Central memory CD8-positive, alpha-beta T cell (primary cell): ENCODE results near the gene CPA4.

Experiments used
- ATAC-seq: fragments of 150-1000 bp; cut with Tn5 transposase; replicated peaks from 2 replicates; pipeline ENCODE4 v1.10.0; 2022; ENCODE audit warnings: mild to moderate bottlenecking, moderate FRiP score, moderate number of reproducible peaks; ENCODE audit not compliant: poor library complexity, severe bottlenecking; ENCODE audit errors: extremely low read depth
- DNase-seq, 2 donors: peaks; one replicate each; pipeline ENCODE4 v3.0.0; 2021; ENCODE audit warnings: low spot score in 2 of 2
- H3K27ac Mint-ChIP-seq: one replicate; pipeline ENCODE4 v1.8.0; 2022; ENCODE audit warnings: low read depth, mild to moderate bottlenecking, moderate library complexity, mixed read lengths
- H3K27me3 Mint-ChIP-seq: one replicate; pipeline ENCODE4 v1.8.0; 2022; ENCODE audit warnings: mixed read lengths
- H3K36me3 Mint-ChIP-seq: one replicate; pipeline ENCODE4 v1.8.0; 2022; ENCODE audit warnings: mild to moderate bottlenecking, moderate library complexity, mixed read lengths; ENCODE audit not compliant: insufficient read depth
- H3K4me1 Mint-ChIP-seq: one replicate; pipeline ENCODE4 v1.8.0; 2022; ENCODE audit warnings: mixed read lengths
- H3K4me3 Mint-ChIP-seq: one replicate; pipeline ENCODE4 v1.8.0; 2022; ENCODE audit warnings: mild to moderate bottlenecking, moderate library complexity, mixed read lengths
- H3K9me3 Mint-ChIP-seq: one replicate; pipeline ENCODE4 v1.8.0; 2022; ENCODE audit warnings: mixed read lengths

The CPA4 gene

GRCh38 chr7:130268463-130269317 lies 24.3 kb upstream of the CPA4 start:
- Mint-ChIP-seq H3K4me3 (no peak overlapping the region), H3K27me3 (peaks cover 49% of the 10 kb centered on the region), H3K36me3 (no peaks in the 10 kb centered on the region), H3K9me3 (no peaks in the 10 kb centered on the region), H3K27ac (no peak overlapping the region), H3K4me1 (peaks cover 5% of the 10 kb centered on the region)
- DNase-seq (no peak), ATAC-seq (no peak)

GRCh38 chr7:130269318-130269694 lies 23.7 kb upstream of the CPA4 start:
- Mint-ChIP-seq H3K27ac (no peak overlapping the region), H3K9me3 (no peaks in the 10 kb centered on the region), H3K4me1 (peaks cover 5% of the 10 kb centered on the region), H3K27me3 (peaks cover 56% of the 10 kb centered on the region), H3K4me3 (no peak overlapping the region), H3K36me3 (no peaks in the 10 kb centered on the region)
- DNase-seq = no peak
- no peak for ATAC-seq

GRCh38 chr7:130270947-130271800 lies 21.8 kb upstream of the CPA4 start:
- ATAC-seq = no peak
- no peak for DNase-seq
- Mint-ChIP-seq H3K27ac (no peak overlapping the region), H3K9me3 (no peaks in the 10 kb centered on the region), H3K4me1 (peaks cover 5% of the 10 kb centered on the region), H3K4me3 (no peak overlapping the region), H3K36me3 (no peaks in the 10 kb centered on the region), H3K27me3 (peaks cover 64% of the 10 kb centered on the region)

- peaks cover 73% of the 10 kb centered on the region for H3K27me3 Mint-ChIP-seq
Observed at GRCh38 chr7:130272381-130273080, 20.4 kb upstream of the CPA4 start.

DNA sequence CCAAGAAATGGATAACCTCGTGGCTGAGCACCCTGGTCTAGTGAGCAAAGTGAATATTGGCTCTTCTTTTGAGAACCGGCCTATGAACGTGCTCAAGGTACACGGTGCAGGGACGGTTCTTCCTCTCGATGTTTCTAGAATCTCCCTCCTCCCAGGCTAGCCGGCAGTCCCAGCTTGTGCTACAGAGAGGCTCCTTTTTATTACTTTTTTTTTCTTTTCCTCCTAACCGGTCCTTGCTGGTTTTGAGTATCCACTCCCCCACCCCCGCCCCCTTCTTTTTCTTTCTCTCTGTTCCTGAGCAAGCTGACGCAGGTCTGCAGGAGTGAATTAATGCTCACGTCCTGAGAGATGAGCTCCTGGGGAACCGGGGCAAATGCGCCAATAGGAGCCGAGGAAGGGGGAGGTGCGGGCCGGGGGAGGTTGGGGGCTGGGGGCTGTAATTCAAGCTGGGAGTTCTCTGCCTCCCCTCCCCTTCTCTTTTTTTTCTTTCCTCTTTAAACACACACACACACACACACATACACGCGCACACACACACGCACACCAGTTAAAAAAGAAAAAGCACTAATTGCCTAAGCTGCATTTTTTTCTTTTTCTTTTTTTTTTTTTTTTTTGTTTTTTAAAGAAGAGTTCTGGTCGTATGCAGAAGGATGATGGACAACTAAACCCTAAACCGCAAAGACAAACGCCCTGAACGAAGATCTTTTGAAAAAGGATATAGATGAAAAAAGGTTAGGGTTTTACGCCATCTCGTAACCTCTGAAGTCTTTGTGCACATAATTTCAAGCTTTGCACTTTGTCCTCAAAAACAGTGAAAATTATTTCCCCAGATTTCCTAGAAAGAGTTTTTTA lies 19.7 kb upstream of the CPA4 start:
- no peak for ATAC-seq
- Mint-ChIP-seq H3K9me3 (no peaks in the 10 kb centered on the region), H3K36me3 (no peaks in the 10 kb centered on the region), H3K4me1 (no peaks in the 10 kb centered on the region), H3K4me3 (no peak overlapping the region), H3K27me3 (peaks cover 71% of the 10 kb centered on the region), H3K27ac (no peak overlapping the region)
- DNase-seq = no peak

More at GRCh38 chr7:130272381-130273080, 20.4 kb upstream of the CPA4 start:
- ATAC-seq (no peak), DNase-seq (no peak)
- Mint-ChIP-seq H3K27ac (no peak overlapping the region), H3K4me3 (no peak overlapping the region), H3K4me1 (peaks cover 4% of the 10 kb centered on the region), H3K9me3 (no peaks in the 10 kb centered on the region), H3K36me3 (no peaks in the 10 kb centered on the region)

- Mint-ChIP-seq H3K27me3 (peaks cover 69% of the 10 kb centered on the region), H3K9me3 (no peaks in the 10 kb centered on the region), H3K4me3 (no peak overlapping the region), H3K27ac (no peak overlapping the region), H3K36me3 (no peaks in the 10 kb centered on the region), H3K4me1 (no peaks in the 10 kb centered on the region)
- DNase-seq (no peak), ATAC-seq (no peak)
Observed at GRCh38 chr7:130273933-130274255, 19.1 kb upstream of the CPA4 start.

DNA sequence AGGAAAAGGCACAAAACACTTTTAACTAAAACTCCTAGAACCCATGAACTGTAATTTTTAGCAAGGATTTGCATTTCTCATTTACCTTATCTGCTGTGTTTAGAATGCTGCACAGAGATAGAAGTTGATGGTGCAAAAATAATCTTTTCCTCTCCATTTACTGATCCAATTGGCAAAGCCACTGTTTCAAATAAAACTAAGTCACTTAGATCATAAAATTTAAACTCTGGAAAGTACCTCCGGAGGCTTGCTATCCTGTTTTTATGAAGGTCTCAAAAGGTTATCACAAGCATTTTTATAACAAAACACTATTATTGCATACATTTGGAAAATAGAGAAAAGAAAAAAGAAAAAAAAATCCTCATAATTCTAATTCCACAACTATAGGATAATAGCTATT lies 18.7 kb upstream of the CPA4 start:
- DNase-seq (no peak), ATAC-seq (no peak)
- no peaks in the 10 kb centered on the region for H3K36me3 Mint-ChIP-seq
- no peaks in the 10 kb centered on the region for H3K4me1 Mint-ChIP-seq
- H3K9me3 Mint-ChIP-seq = no peaks in the 10 kb centered on the region
- H3K4me3 Mint-ChIP-seq = no peak overlapping the region
- H3K27ac Mint-ChIP-seq = no peak overlapping the region
- peaks cover 69% of the 10 kb centered on the region for H3K27me3 Mint-ChIP-seq

DNA sequence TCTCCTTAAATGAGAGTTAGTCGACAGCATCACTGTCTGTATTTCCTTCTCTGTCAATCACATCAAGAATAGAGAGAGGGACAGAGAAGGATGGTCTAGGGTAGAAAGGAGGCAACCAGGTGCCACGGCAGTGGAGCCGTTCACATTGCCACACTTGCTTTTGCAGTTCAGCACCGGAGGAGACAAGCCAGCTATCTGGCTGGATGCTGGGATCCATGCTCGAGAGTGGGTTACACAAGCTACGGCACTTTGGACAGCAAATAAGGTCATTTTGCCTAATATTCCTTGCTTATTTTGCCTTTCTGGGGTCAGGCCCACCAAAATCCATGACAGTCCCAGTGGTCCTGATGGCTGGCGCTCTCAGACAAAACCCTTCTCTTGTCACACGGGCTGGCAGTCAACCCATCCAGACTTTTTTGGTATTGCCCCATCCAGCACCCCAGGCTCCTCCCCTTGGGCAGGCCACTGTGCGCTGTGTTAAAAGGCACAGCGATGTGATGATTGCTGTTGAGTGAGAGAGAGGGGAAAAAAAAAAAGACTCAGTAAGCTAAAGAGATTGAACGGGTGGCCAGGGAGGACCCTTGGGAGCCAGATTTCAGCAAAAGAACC lies 17.9 kb upstream of the CPA4 start:
- Mint-ChIP-seq H3K27ac (no peak overlapping the region), H3K9me3 (no peaks in the 10 kb centered on the region), H3K36me3 (no peaks in the 10 kb centered on the region), H3K4me3 (no peak overlapping the region), H3K27me3 (peaks cover 61% of the 10 kb centered on the region), H3K4me1 (no peaks in the 10 kb centered on the region)
- ATAC-seq (no peak), DNase-seq (no peak)

- H3K4me1 Mint-ChIP-seq = no peaks in the 10 kb centered on the region
- no peak overlapping the region for H3K4me3 Mint-ChIP-seq
Observed at GRCh38 chr7:130275826-130276297, 17.1 kb upstream of the CPA4 start.

DNA sequence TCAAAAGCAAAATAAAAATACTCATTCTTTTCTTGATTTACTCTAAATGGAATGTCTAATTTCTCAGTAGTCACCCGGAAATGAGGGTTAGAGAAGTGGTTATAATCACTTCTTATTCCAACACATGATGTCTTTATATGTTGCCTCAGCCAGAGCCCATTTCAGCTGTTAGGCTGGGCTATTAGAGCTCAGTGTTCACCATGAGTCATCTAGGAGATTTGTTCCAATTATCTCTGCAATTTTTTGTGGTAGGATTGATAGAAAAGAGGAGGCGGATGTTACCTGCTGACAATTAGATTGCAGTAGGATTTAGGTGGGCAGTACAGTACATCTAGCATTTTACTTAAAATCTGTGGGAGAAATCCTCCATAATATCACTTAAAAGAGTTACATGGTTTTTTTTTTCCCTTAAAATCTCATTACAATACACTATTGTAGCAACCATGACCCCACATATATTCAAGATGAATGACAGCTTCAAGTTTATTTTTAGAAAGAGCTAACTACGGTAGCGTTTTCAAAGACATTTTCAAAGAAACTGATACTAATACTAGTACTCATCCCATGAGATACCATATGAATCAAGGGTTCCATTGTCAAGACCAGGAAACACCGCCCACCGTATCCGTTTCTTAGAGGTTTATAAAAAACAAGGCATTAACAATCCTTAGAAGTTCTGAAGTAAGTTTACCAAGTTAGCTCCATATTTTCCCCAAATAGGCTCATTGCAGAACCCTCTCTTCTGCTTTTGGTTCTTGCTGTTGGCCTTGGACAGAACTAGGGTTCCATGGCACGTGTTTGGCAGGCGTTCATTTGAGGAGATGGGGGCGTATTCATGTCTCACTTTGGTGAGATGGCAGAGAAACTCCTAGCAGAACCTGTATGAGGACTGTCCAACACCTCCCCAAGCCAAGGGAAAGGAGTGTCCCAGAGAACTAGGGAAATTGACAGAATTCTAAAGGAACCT lies 15.9 kb upstream of the CPA4 start:
- no peak overlapping the region for H3K27ac Mint-ChIP-seq
- ATAC-seq (no peak), DNase-seq (no peak)
- no peaks in the 10 kb centered on the region for H3K4me1 Mint-ChIP-seq
- H3K9me3 Mint-ChIP-seq = no peaks in the 10 kb centered on the region
- peaks cover 61% of the 10 kb centered on the region for H3K27me3 Mint-ChIP-seq
- H3K4me3 Mint-ChIP-seq = no peak overlapping the region
- H3K36me3 Mint-ChIP-seq = no peaks in the 10 kb centered on the region

More at GRCh38 chr7:130275826-130276297, 17.1 kb upstream of the CPA4 start:
- H3K27me3 Mint-ChIP-seq = peaks cover 59% of the 10 kb centered on the region
- H3K36me3 Mint-ChIP-seq = no peaks in the 10 kb centered on the region
- no peak for DNase-seq
- ATAC-seq = no peak
- H3K27ac Mint-ChIP-seq = no peak overlapping the region
- H3K9me3 Mint-ChIP-seq = no peaks in the 10 kb centered on the region
